ENCODE data around the gene KISS1.

GRCh38 chr1:204216880-204217647, 20.8 kb upstream of the KISS1 start:
- TF ChIP-seq, protein P1, sequence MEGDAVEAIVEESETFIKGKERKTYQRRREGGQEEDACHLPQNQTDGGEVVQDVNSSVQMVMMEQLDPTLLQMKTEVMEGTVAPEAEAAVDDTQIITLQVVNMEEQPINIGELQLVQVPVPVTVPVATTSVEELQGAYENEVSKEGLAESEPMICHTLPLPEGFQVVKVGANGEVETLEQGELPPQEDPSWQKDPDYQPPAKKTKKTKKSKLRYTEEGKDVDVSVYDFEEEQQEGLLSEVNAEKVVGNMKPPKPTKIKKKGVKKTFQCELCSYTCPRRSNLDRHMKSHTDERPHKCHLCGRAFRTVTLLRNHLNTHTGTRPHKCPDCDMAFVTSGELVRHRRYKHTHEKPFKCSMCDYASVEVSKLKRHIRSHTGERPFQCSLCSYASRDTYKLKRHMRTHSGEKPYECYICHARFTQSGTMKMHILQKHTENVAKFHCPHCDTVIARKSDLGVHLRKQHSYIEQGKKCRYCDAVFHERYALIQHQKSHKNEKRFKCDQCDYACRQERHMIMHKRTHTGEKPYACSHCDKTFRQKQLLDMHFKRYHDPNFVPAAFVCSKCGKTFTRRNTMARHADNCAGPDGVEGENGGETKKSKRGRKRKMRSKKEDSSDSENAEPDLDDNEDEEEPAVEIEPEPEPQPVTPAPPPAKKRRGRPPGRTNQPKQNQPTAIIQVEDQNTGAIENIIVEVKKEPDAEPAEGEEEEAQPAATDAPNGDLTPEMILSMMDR (IDR thresholded peaks at IDR 0.05), result no peak
- TF ChIP-seq USF2 (CRISPR knock-in tag; IDR thresholded peaks at IDR 0.05), result no peak
- no peak for TF ChIP-seq CBFB (CRISPR knock-in tag; IDR thresholded peaks at IDR 0.05; ENCODE audit: low read depth)
- TF ChIP-seq TCF7 (CRISPR knock-in tag; IDR thresholded peaks at IDR 0.05; ENCODE audit: low read depth), result no peak
- no peak for TF ChIP-seq SP1 (CRISPR knock-in tag; conservative IDR thresholded peaks at IDR 0.05)
- TF ChIP-seq ATF3 (CRISPR knock-in tag; conservative IDR thresholded peaks at IDR 0.05), result no peak
- TF ChIP-seq ATF2 (CRISPR knock-in tag; IDR thresholded peaks at IDR 0.05; ENCODE audit: borderline replicate concordance, low read depth), result no peak
- no peak for TF ChIP-seq RELA (CRISPR knock-in tag; IDR thresholded peaks at IDR 0.05; ENCODE audit: borderline replicate concordance)
- no peak for TF ChIP-seq FOXK1 (CRISPR knock-in tag; IDR thresholded peaks at IDR 0.05)
- TF ChIP-seq ZNF281 (CRISPR knock-in tag; IDR thresholded peaks at IDR 0.05), result no peak
- TF ChIP-seq GABPB1 (CRISPR knock-in tag; IDR thresholded peaks at IDR 0.05), result no peak
